Endodermal cell (in vitro differentiated cells): ENCODE measurements around the gene MPG. TPM values are rescaled to one million over a fixed set of nuclear protein-coding genes. Genes with fewer than 3 reads are reported as not detected.

Experiments
- DNase-seq: peaks from one replicate; pipeline ENCODE4 v3.0.0-alpha.2; 2017
- H3K27ac ChIP-seq: 2 replicates; pipeline ENCODE4 v1.5.1; 2013; ENCODE audit warnings: mild to moderate bottlenecking, low read depth, low read length, moderate library complexity
- H3K27me3 ChIP-seq: 2 replicates; pipeline ENCODE4 v1.6.1; 2013; ENCODE audit warnings: mild to moderate bottlenecking, low read length, moderate library complexity; ENCODE audit not compliant: insufficient read depth, control insufficient read depth, poor library complexity, severe bottlenecking
- H3K36me3 ChIP-seq: 2 replicates; pipeline ENCODE4 v1.7.0; 2013; ENCODE audit warnings: mild to moderate bottlenecking, low read length, moderate library complexity; ENCODE audit not compliant: control insufficient read depth, insufficient read depth
- H3K4me1 ChIP-seq: one replicate; pipeline ENCODE4 v1.7.0; 2013; ENCODE audit warnings: low read length; ENCODE audit not compliant: control insufficient read depth, insufficient read depth
- H3K4me3 ChIP-seq: 2 replicates; pipeline ENCODE4 v1.5.1; 2013; ENCODE audit warnings: mild to moderate bottlenecking, low read length, moderate library complexity
- H3K9ac ChIP-seq: 2 replicates; pipeline ENCODE4 v1.6.1; 2013; ENCODE audit warnings: mild to moderate bottlenecking, low read length, moderate library complexity; ENCODE audit not compliant: poor library complexity, severe bottlenecking; ENCODE audit errors: extremely low read depth
- H3K9me3 ChIP-seq: 2 replicates; pipeline ENCODE4 v1.6.1; 2013; ENCODE audit warnings: mild to moderate bottlenecking, low read length, moderate library complexity; ENCODE audit not compliant: control insufficient read depth
- H3K27ac Mint-ChIP-seq: 2 replicates; pipeline ENCODE4 v1.8.0; 2020; ENCODE audit warnings: mixed read lengths
- H3K27me3 Mint-ChIP-seq: 2 replicates; pipeline ENCODE4 v1.8.0; 2021; ENCODE audit warnings: mild to moderate bottlenecking, mixed read lengths; ENCODE audit not compliant: insufficient read depth
- H3K36me3 Mint-ChIP-seq: 2 replicates; pipeline ENCODE4 v1.8.0; 2020; ENCODE audit warnings: low read depth, mixed read lengths
- H3K4me1 Mint-ChIP-seq: 2 replicates; pipeline ENCODE4 v1.8.0; 2020; ENCODE audit warnings: mixed read lengths
- H3K4me3 Mint-ChIP-seq: 2 replicates; pipeline ENCODE4 v1.8.0; 2020; ENCODE audit warnings: mild to moderate bottlenecking, moderate library complexity, mixed read lengths
- H3K9me3 Mint-ChIP-seq: 2 replicates; pipeline ENCODE4 v1.8.0; 2020; ENCODE audit warnings: mild to moderate bottlenecking, mixed read lengths
- WGBS, 2 experiments: methylation state at CpG; one replicate each; pipeline versions ENCODE4 v1.1.5 to v1.1.7; 2013; ENCODE audit warnings: missing lambda C conversion rate in 2 of 2, mixed read lengths in 1 of 2; ENCODE audit not compliant: insufficient coverage in 1 of 2, insufficient read length in 1 of 2; 5-methylcytosine and 5-hydroxymethylcytosine counted together
- total RNA-seq, 2 donors: library from RNA; stranded (reverse); fragmentation: NEBNext Ultra II Directional in 1 of 2; extraction: Animal tissue kit (Norgen Biotek cat#: 25700) in 1 of 2; gene quantifications; 2 replicates in 1 of 2; 3 replicates in 1 of 2; pipeline ENCODE4 v1.2.1, GENCODE V29; 2021
- TF ChIP-seq, protein P1 (sequence below): fragments of 200-600 bp; sonication (generic); conservative IDR thresholded peaks from 2 replicates; pipeline ENCODE4 v1.5.0; 2021; ENCODE audit warnings: antibody characterized with exemption, mild to moderate bottlenecking

Gene MPG
- total RNA-seq, 2 donors from 2014 or later = 59.9 to 62.2 TPM

- TF ChIP-seq, protein P1, sequence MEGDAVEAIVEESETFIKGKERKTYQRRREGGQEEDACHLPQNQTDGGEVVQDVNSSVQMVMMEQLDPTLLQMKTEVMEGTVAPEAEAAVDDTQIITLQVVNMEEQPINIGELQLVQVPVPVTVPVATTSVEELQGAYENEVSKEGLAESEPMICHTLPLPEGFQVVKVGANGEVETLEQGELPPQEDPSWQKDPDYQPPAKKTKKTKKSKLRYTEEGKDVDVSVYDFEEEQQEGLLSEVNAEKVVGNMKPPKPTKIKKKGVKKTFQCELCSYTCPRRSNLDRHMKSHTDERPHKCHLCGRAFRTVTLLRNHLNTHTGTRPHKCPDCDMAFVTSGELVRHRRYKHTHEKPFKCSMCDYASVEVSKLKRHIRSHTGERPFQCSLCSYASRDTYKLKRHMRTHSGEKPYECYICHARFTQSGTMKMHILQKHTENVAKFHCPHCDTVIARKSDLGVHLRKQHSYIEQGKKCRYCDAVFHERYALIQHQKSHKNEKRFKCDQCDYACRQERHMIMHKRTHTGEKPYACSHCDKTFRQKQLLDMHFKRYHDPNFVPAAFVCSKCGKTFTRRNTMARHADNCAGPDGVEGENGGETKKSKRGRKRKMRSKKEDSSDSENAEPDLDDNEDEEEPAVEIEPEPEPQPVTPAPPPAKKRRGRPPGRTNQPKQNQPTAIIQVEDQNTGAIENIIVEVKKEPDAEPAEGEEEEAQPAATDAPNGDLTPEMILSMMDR = no peak
- no peak overlapping the region for H3K9ac ChIP-seq
- WGBS, 2 experiments = 93 to 98% methylated on average over 9 to 11 of the region's 11 CpGs
- H3K4me3 Mint-ChIP-seq = peak overlapping the region; percentile 97
- peaks cover 55% of the 10 kb centered on the region for H3K36me3 ChIP-seq
- H3K4me1 Mint-ChIP-seq = peaks cover 13% of the 10 kb centered on the region
- H3K36me3 Mint-ChIP-seq = peaks cover 54% of the 10 kb centered on the region
- DNase-seq = no peak
- H3K9me3 ChIP-seq = no peaks in the 10 kb centered on the region
- H3K4me3 ChIP-seq = no peak overlapping the region
- no peak overlapping the region for H3K27ac Mint-ChIP-seq
- H3K27ac ChIP-seq = no peak overlapping the region
- H3K9me3 Mint-ChIP-seq = peaks cover 2% of the 10 kb centered on the region
- no peaks in the 10 kb centered on the region for H3K27me3 ChIP-seq
- no peaks in the 10 kb centered on the region for H3K27me3 Mint-ChIP-seq
- no peaks in the 10 kb centered on the region for H3K4me1 ChIP-seq
Measured at GRCh38 chr16:55571-56136, 22.4 kb upstream of the MPG start.

- no peak overlapping the region for H3K27ac ChIP-seq
- H3K9me3 ChIP-seq = no peaks in the 10 kb centered on the region
- TF ChIP-seq, protein P1 = no peak
- DNase-seq = no peak
- Mint-ChIP-seq H3K4me1 (peaks cover 5% of the 10 kb centered on the region), H3K27me3 (no peaks in the 10 kb centered on the region), H3K9me3 (peaks cover 2% of the 10 kb centered on the region), H3K4me3 (no peak overlapping the region), H3K36me3 (peaks cover 50% of the 10 kb centered on the region), H3K27ac (no peak overlapping the region)
- no peak overlapping the region for H3K4me3 ChIP-seq
- H3K27me3 ChIP-seq = no peaks in the 10 kb centered on the region
- peaks cover 51% of the 10 kb centered on the region for H3K36me3 ChIP-seq
- WGBS, 2 experiments = 94 to 98% methylated on average over 12 to 17 of the region's 17 CpGs
- H3K9ac ChIP-seq = no peak overlapping the region
- no peaks in the 10 kb centered on the region for H3K4me1 ChIP-seq
Measured at GRCh38 chr16:56231-56927, 21.6 kb upstream of the MPG start.

GRCh38 chr16:57711-58110 is 20.3 kb upstream of the MPG start:
- Histone ChIP-seq H3K4me1 (no peaks in the 10 kb centered on the region), H3K9me3 (no peaks in the 10 kb centered on the region), H3K27ac (no peak overlapping the region), H3K4me3 (no peak overlapping the region), H3K27me3 (no peaks in the 10 kb centered on the region), H3K9ac (no peak overlapping the region), H3K36me3 (peaks cover 50% of the 10 kb centered on the region)
- DNase-seq = no peak
- Mint-ChIP-seq H3K36me3 (peaks cover 48% of the 10 kb centered on the region), H3K4me1 (peaks cover 3% of the 10 kb centered on the region), H3K4me3 (no peak overlapping the region), H3K9me3 (peaks cover 2% of the 10 kb centered on the region), H3K27me3 (no peaks in the 10 kb centered on the region), H3K27ac (peak overlapping the region; percentile 12)
- TF ChIP-seq, protein P1 = no peak
- 93 to 95% methylated on average over 6 to 8 of the region's 8 CpGs for WGBS, 2 experiments
